ENCODE data around the gene OTUD4. TPM values are rescaled to one million over a fixed set of nuclear protein-coding genes. Genes with fewer than 3 reads are reported as not detected.

Gene OTUD4
- total RNA-seq, 1 donor from 2014 or later, result 34.5 TPM

DNA sequence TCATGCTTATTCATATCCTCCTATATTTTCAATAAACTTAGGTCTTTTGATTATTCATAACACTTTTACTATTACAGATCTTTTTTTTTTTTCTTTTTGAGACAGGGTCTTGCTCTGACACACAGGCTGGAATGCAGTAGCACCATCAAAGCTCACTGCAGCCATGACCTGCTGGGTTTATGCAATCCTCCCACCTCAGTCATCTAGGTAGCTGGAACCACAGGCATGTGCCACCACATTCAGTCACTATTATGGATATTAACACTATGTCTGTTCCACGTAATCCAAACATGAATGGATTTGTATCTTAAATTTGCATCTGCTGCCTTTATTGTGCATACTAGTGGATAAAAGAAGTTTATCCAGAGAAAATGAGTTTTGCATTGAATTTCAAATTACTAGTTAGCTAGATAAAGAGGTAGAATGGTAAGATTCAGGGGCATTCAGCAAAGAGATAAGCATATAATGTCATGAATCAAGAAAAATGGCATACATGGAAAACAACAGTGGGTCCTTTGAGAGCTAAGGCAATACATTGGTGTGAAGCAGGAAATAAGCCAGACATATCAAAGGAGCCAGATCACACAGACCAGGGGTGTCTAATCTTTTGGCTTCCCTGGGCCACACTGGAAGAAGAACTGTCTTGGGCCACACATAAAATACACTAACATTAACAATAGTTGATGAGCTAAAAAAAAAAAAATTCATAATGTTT, 96.3 kb downstream of the OTUD4 start:
- ATAC-seq (no peak), DNase-seq (ENCODE audit: missing footprints) (no peak)
- intact Hi-C loops (cut with DNase I), result no loop called here

Other genes with a start within 250 kb of the OTUD4 start
- 12.7 TPM for gene ANAPC10, start 82.4 kb downstream of the OTUD4 start, total RNA-seq
- 30.6 TPM for gene ABCE1, start 82.3 kb downstream of the OTUD4 start, total RNA-seq